ENCODE data around the gene TFAP2C.

TFAP2C gene

DNA sequence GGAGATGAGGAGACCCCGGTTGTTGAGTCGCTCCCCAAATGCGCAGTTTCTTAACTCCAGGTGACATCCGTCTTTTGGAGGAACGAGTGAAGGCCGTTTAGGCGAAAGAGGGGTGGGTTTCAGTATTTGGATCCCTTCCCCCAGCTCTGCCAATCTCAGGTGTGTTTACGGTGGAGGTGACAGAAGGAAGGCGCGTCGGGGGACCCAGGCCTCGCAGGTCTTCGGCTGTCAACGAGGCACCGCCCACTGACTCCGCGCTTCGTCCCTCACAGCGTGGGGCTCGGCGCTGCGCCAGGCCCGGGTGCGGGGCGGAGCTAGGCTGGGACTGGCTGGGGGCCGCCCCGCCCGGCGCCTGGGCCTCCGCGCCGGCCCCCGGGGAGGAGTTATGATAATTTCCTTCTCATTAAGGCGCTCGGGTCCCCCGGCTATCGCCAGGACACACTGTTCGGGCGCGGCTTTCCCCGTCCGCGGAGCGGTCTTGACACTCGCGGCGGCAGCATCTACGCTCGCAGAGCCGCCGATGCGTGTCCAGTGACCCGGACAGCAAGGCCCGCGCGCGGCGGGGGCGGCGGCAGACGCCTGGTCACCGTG is at the start of gene TFAP2C:
TFAP2C (plus strand) TSS at position 434 of the 591 bp plus-strand sequence. CDS start 239 bp downstream, outside the sequence.
- DNase-seq (ENCODE audit: low read depth), result no peak

DNA sequence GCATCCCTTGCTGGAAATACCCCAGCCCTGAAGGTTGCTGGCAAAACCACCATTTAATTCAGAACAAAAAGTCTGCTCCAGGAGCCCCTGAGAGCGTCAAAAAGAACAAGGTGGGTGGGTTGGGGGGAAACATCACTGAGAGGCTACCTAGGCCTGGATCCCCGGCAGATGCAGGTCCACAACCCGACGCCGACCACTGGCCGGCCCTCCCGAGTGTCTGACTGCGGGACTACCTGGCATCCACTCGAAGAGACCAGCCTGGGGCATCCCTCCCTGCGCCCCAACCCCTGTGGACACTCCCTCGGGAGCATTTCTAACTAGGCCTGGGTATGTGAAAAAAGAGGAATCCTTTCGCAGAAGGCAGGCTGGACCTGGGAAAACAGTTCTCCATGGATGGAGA is 48.9 kb upstream of the TFAP2C start:
- H3K4me3 ChIP-seq (ENCODE audit: low read depth, low read length), result no peak overlapping the region
- DNase-seq (ENCODE audit: low read depth), result no peak

More for the DNA sequence above, at the start of gene TFAP2C:
- H3K4me3 ChIP-seq (ENCODE audit: low read depth, low read length), result peak within 1 kb of the TSS; percentile 47

- no peak for DNase-seq (ENCODE audit: low read depth)
- H3K4me3 ChIP-seq (ENCODE audit: low read depth, low read length), result no peak overlapping the region
These were observed 47.4 kb upstream of the TFAP2C start for GRCh38 chr20:56581701-56582100.

GRCh38 chr20:56582542-56582941 is 46.6 kb upstream of the TFAP2C start:
- no peak for DNase-seq (ENCODE audit: low read depth)
- no peak overlapping the region for H3K4me3 ChIP-seq (ENCODE audit: low read depth, low read length)

DNA sequence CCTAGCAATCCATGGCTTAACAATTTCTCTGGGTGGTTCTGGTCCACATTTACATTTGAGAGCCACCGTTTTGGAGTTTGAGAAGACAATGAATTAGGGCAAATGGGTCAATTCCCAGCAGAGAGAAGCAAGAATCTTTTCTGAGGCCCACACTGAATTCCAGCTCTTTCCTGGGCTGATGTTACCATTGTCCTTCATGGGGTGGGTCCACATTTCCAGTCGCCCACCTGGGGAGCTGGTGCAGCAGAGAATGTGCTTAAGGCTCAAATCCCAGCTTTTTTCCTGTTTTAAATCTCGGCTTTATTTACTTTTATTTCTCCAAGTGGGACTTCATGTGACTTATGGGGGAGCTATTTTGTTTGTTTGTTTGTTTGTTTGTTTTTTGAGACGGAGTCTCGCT is 44.2 kb upstream of the TFAP2C start:
- H3K4me3 ChIP-seq (ENCODE audit: low read depth, low read length), result no peak overlapping the region
- DNase-seq (ENCODE audit: low read depth), result no peak

DNA sequence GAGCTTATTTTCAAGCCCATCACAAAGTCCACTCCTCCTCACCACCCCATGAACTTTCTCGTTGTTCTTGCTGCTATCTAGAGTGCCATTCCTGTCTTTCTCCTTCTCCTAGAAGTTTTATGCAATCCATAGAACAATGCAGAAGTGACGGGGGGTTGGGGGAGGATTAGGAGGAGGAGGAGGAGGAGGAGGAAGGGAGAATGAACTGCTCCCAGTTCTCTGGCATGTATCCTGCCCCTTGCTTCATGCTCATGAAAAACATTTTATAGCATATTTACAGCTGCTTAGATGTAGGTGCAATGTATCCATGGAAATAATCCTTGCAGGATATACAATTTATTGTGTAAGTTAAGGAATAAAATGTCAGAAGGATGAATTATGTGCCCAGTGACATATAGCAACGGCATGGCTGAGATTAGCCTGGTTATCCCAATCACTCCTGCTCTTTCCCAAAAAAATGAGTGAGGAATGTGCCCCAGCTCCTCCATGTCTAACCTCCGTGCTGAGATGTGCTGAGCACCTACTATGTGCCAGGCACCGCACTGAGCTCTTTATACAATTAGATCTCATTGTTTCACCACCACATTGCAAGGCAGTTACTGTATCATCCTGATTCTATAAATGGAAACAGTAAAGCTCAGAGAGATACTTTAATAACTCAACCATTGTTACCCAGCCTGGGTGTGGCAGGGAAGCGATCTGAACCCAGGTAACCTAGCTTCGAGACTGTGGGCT is 41.6 kb upstream of the TFAP2C start:
- H3K4me3 ChIP-seq (ENCODE audit: low read depth, low read length), result no peak overlapping the region
- no peak for DNase-seq (ENCODE audit: low read depth)

- DNase-seq (ENCODE audit: low read depth), result no peak
- no peak overlapping the region for H3K4me3 ChIP-seq (ENCODE audit: low read depth, low read length)
These were observed 40.1 kb upstream of the TFAP2C start for GRCh38 chr20:56588996-56589395.

DNA sequence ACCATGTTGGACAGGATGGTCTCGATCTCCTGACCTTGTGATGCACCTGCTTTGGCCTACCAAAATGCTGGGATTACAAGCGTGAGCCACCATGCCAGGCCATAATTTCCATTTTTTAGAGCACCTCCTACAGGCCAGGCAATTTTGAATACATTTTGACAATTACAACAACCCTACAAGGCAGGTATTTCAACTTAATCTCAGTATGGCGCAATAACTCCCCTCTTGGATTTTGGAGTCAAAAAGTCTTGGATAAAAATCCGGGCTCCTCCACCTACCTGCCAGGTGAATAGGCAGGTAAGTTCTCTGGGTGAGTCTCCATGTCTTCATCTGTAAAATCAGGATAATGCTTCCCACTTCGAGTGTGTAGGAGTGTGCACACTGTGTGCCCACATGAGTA is 39.5 kb upstream of the TFAP2C start:
- DNase-seq (ENCODE audit: low read depth), result no peak
- H3K4me3 ChIP-seq (ENCODE audit: low read depth, low read length), result no peak overlapping the region

DNA sequence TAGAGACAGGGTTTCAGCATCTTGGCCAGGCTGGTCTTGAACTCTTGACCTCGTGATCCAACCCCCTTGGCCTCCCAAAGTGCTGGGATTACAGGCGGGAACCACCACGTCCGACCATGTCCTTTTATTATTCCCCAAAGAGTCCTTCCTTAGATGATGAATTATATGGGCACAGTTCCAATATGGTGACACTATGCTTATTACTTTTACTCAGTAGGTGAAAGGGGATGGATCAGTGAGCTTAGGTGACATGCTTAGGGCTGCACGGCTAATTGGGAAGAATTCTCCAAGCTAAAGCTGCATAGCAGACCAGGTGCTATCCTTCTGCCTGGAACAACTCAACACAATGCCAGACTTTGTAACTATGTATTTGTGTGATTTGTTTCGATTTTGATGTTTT is 38.2 kb upstream of the TFAP2C start:
- no peak for DNase-seq (ENCODE audit: low read depth)
- no peak overlapping the region for H3K4me3 ChIP-seq (ENCODE audit: low read depth, low read length)

DNA sequence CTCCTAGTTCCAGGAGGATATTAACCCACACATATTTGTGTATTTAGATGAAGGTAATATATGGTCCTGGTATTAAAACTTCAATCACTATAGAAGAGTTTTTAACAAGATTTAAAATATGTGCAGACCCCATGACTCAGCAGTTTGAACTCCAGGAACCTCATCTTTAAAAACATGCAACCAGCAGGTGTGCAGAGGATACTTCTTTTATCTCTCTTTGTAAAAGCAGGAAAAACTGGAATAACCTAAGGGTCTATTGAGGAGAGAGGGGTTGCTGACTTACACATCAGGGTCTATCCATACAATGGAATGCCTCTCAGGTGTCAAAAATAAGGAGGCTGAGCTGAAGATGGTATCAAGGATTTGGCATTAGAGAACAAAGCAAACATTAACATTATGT is 36.9 kb upstream of the TFAP2C start:
- no peak overlapping the region for H3K4me3 ChIP-seq (ENCODE audit: low read depth, low read length)
- DNase-seq (ENCODE audit: low read depth), result no peak

DNA sequence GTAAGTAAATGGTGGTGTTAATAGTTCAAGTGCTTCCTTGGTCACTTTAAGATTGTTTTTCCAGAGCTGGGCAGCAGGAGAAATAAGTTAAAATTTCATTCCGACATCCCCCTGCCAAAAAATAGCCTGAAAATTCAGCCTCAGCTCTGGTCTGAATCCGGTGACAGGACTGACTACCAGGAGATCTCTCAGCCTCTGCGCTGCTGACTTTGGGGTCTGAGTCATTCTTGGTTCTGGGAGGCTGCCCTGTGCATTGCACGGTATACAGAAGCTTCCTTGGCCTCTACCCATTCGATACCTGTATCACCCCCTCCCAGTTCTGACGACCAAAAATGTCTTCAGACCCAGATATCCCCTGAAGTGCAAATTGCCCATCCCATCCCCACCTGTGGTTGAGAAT is 36.3 kb upstream of the TFAP2C start:
- no peak overlapping the region for H3K4me3 ChIP-seq (ENCODE audit: low read depth, low read length)
- DNase-seq (ENCODE audit: low read depth), result no peak

DNA sequence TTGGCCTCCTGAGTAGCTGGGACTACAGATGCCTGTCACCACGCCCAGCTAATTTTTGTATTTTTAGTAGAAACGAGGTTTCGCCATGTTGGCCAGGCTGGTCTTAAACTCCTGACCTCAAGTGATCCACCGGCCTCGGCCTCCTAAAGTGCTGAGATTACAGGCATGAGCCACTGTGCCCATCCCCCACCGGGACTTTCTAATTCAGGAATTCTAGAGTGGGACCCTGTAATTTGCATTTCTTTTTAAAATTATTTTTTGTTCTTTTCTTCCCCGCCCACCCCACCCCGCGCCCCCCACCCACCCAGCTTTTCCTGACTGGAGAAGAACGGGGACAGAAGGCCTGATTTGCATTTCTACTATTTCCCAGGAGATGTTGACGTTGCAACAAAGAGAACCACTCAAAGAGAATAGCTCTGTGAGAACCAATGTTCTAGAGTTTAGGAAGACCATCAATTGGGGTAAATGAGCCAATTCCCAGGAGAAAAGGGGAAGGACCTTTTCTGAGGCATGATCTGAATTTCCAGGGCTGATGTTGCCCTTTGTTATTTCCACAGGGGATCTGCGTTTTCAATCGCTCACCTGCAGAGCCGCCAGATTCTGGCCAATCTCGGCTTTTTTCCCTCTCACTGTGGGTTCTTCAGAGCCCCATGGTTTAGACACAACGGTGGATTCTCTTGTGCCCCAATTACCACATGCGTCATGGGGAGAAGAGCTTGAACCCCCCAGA is 33.2 kb upstream of the TFAP2C start:
- H3K4me3 ChIP-seq (ENCODE audit: low read depth, low read length), result no peak overlapping the region
- DNase-seq (ENCODE audit: low read depth), result no peak

DNA sequence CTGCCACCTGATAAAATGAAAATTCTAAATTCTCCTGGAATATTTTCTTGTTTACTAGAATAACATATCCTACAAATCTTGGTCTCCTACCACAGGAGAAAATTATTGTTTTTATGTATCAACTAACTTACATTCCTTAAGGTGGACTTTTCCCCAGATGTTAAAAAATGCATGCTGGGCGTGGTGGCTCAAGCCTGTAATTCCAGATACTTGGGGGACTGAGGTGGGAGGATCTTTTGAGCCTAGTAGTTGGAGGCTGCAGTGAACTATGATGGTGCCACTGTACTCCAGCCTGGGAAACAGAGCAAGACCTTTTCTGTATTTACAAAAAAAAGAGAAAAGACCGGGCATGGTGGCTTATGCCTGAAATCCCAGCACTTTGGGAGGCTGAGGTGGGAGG is 27.9 kb upstream of the TFAP2C start:
- no peak overlapping the region for H3K4me3 ChIP-seq (ENCODE audit: low read depth, low read length)
- no peak for DNase-seq (ENCODE audit: low read depth)

DNA sequence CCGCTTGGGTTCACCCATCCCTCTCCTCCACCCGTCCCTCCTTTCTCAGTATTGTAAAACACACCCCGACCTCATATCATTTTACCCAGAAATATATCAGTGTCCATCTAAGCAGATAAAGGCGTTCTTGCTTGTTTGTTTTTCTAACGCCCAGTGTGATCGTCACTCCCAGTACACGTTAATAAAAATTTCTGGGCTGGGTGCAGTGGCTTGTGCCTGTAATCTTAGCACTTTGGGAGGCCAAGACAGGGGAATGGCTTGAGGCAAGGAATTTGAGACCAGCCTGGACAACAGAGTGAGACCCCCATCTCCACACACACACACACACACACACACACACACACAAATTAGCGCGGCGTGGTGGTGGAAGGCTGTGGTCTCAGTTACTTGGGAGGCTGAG is 24.4 kb upstream of the TFAP2C start:
- no peak overlapping the region for H3K4me3 ChIP-seq (ENCODE audit: low read depth, low read length)
- DNase-seq (ENCODE audit: low read depth), result no peak

GRCh38 chr20:56605261-56605996 is 23.7 kb upstream of the TFAP2C start:
- no peak overlapping the region for H3K4me3 ChIP-seq (ENCODE audit: low read depth, low read length)
- DNase-seq (ENCODE audit: low read depth), result no peak

- H3K4me3 ChIP-seq (ENCODE audit: low read depth, low read length), result no peak overlapping the region
- no peak for DNase-seq (ENCODE audit: low read depth)
These were observed 22.7 kb upstream of the TFAP2C start for GRCh38 chr20:56606174-56606945.

DNA sequence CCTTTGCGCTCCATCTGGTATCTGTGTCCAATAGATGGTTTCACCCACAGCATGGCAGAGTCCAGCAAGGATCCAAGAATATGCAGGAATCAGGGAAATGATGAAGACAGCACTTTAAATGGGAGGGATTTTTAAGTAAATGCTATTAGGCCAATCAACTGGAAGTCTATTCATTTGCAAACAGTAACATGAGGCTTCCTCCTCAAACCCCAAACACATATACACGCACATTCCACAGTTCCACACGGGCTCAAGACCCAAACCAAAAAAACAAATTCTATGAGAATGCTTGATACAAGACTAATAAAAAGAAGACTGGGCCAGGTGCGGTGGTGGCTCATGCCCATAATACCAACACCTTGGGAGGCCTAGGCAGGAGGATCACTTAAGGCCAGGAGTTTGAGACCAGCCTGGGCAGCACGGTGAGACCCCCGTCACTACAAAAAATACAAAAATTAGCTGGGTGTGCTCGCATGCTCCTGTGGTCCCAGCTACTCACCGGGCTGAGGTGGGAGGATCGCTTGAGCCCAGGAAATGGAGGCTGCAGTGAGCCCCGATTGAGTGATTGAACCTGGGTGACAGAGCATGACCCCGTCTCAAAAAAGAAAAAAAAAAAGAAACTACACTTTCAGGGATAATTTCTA is 21.9 kb upstream of the TFAP2C start:
- no peak overlapping the region for H3K4me3 ChIP-seq (ENCODE audit: low read depth, low read length)
- DNase-seq (ENCODE audit: low read depth), result no peak

GRCh38 chr20:56608376-56608775 is 20.7 kb upstream of the TFAP2C start:
- no peak for DNase-seq (ENCODE audit: low read depth)
- H3K4me3 ChIP-seq (ENCODE audit: low read depth, low read length), result no peak overlapping the region

GRCh38 chr20:56609321-56609720 is 19.8 kb upstream of the TFAP2C start:
- no peak overlapping the region for H3K4me3 ChIP-seq (ENCODE audit: low read depth, low read length)
- DNase-seq (ENCODE audit: low read depth), result no peak
